ENCODE data around the gene RTP5. TPM values are rescaled to one million over a fixed set of nuclear protein-coding genes. Genes with fewer than 3 reads are reported as not detected.

Gene RTP5
- total RNA-seq, 1 experiment from 2014 or later: not detected

GRCh38 chr2:241863536-241863954 lies 6.0 kb upstream of the RTP5 start:
- Histone ChIP-seq H2AFZ (ENCODE audit: low read depth, low read length, poor library complexity, severe bottlenecking) (no peak overlapping the region), H3K36me3 (ENCODE audit: control insufficient read depth in 1 of 2, insufficient read depth in 2 of 2, low read length in 2 of 2) (no peaks in the 10 kb centered on the region), H3K9me2 (ENCODE audit: insufficient read depth) (no peaks in the 10 kb centered on the region), H3K27me3 (ENCODE audit: insufficient read depth, low read length) (no peaks in the 10 kb centered on the region), H3K27ac (ENCODE audit: low read depth, low read length) (no peak overlapping the region), H3K4me2 (ENCODE audit: low read length) (no peak overlapping the region), H3K79me2 (ENCODE audit: insufficient read depth, low read length) (no peaks in the 10 kb centered on the region), H3K9ac (ENCODE audit: low read length) (no peak overlapping the region), H4K20me1 (ENCODE audit: insufficient read depth) (no peaks in the 10 kb centered on the region), H3K9me3 (ENCODE audit: control insufficient read depth in 1 of 2, insufficient read depth in 1 of 2, low read depth in 1 of 2, low read length in 2 of 2) (peaks cover 0 to 9% of the 10 kb centered on the region in 2 experiments; a peak in 1 of 4 replicates), H3K4me3 (replicated peaks in 1 of 2; ENCODE audit: low read depth in 1 of 2, low read length in 2 of 2) (no peak overlapping the region), H3K4me1 (ENCODE audit: control insufficient read depth in 1 of 2, insufficient read depth in 2 of 2, low read length in 2 of 2) (no peaks in the 10 kb centered on the region; a peak in 1 of 4 replicates)
- CTCF ChIA-PET: no interaction called here
- RAD21 ChIA-PET (ENCODE audit: low non-redundant PET in 1 of 2, low total read pairs in 2 of 2, uncharacterized antibody in 2 of 2, unreplicated experiment in 2 of 2): no interaction called here
- no peak for DNase-seq (ENCODE audit: low read depth, low spot score)
- ATAC-seq: no peak
- POLR2A ChIA-PET: no interaction called here
- BruUV-seq (replicated peaks): no TSS peak
- TF ChIP-seq JUND (IDR thresholded peaks at IDR 0.05) (no peak), CBX3 (IDR thresholded peaks at IDR 0.05; ENCODE audit: low read depth) (no peak), SP1 (IDR thresholded peaks at IDR 0.05; ENCODE audit: low read depth) (no peak), ELF1 (IDR thresholded peaks at IDR 0.05; ENCODE audit: borderline replicate concordance, low read depth) (no peak), RAD21 (IDR thresholded peaks at IDR 0.05; ENCODE audit: low read depth) (no peak)
- intact Hi-C loops (cut with micrococcal nuclease): no loop called here

- no peaks in the 10 kb centered on the region for H4K20me1 ChIP-seq (ENCODE audit: insufficient read depth)
- BruUV-seq (replicated peaks): no TSS peak
- intact Hi-C loops (cut with micrococcal nuclease): no loop called here
- DNase-seq (ENCODE audit: low read depth, low spot score): no peak
- POLR2A ChIA-PET: no interaction called here
- H3K9me2 ChIP-seq (ENCODE audit: insufficient read depth): no peaks in the 10 kb centered on the region
- no peak for ATAC-seq
- no peak overlapping the region for H2AFZ ChIP-seq (ENCODE audit: low read depth, low read length, poor library complexity, severe bottlenecking)
- no peak overlapping the region for H3K4me3 ChIP-seq (replicated peaks in 1 of 2; ENCODE audit: low read depth in 1 of 2, low read length in 2 of 2)
- RAD21 ChIA-PET (ENCODE audit: low non-redundant PET in 1 of 2, low total read pairs in 2 of 2, uncharacterized antibody in 2 of 2, unreplicated experiment in 2 of 2): no interaction called here
- TF ChIP-seq ATF3 (IDR thresholded peaks at IDR 0.05) (no peak), YY1 (IDR thresholded peaks at IDR 0.05; ENCODE audit: extremely low read depth, insufficient replicate concordance, low read depth, low read length) (no peak), ELF1 (IDR thresholded peaks at IDR 0.05; ENCODE audit: borderline replicate concordance, low read depth) (no peak), MAX (IDR thresholded peaks at IDR 0.05) (no peak), POLR2AphosphoS5 (IDR thresholded peaks at IDR 0.05; ENCODE audit: low read depth, low read length) (no peak), EGR1 (IDR thresholded peaks at IDR 0.05; ENCODE audit: low read depth) (no peak), SRF (IDR thresholded peaks at IDR 0.05; ENCODE audit: low read depth) (no peak), FOSL1 (IDR thresholded peaks at IDR 0.05; ENCODE audit: low read depth) (no peak), EZH2 (IDR thresholded peaks at IDR 0.05) (no peak), POLR2A (IDR thresholded peaks at IDR 0.05; ENCODE audit: borderline replicate concordance, extremely low read depth, insufficient read depth, insufficient read length) (no peak), ZFX (IDR thresholded peaks at IDR 0.05) (no peak), ZBTB33 (IDR thresholded peaks at IDR 0.05; ENCODE audit: extremely low read depth, insufficient replicate concordance, low read length) (no peak), ZNF274 (IDR thresholded peaks at IDR 0.05; ENCODE audit: low read depth, low read length) (no peak), JUND (IDR thresholded peaks at IDR 0.05) (no peak), EZH2phosphoT487 (IDR thresholded peaks at IDR 0.05; ENCODE audit: borderline replicate concordance) (no peak), SIN3A (IDR thresholded peaks at IDR 0.05; ENCODE audit: low read depth) (no peak), RAD21 (IDR thresholded peaks at IDR 0.05; ENCODE audit: low read depth) (no peak), TCF7L2 (IDR thresholded peaks at IDR 0.05; ENCODE audit: borderline replicate concordance, extremely low read depth, insufficient read depth, insufficient read length) (no peak), CEBPB (IDR thresholded peaks at IDR 0.05; ENCODE audit: low read depth) (no peak)
- no peaks in the 10 kb centered on the region for H3K27me3 ChIP-seq (ENCODE audit: insufficient read depth, low read length)
- no peaks in the 10 kb centered on the region for H3K79me2 ChIP-seq (ENCODE audit: insufficient read depth, low read length)
- no peak overlapping the region for H3K4me2 ChIP-seq (ENCODE audit: low read length)
- no peak overlapping the region for H3K27ac ChIP-seq (ENCODE audit: low read depth, low read length)
- no peaks in the 10 kb centered on the region for H3K36me3 ChIP-seq (ENCODE audit: control insufficient read depth in 1 of 2, insufficient read depth in 2 of 2, low read length in 2 of 2)
- no peaks in the 10 kb centered on the region for H3K4me1 ChIP-seq (ENCODE audit: control insufficient read depth in 1 of 2, insufficient read depth in 2 of 2, low read length in 2 of 2)
- no peak overlapping the region for H3K9ac ChIP-seq (ENCODE audit: low read length)
- CTCF ChIA-PET: no interaction called here
- peaks cover 0 to 9% of the 10 kb centered on the region in 2 experiments; a peak in 1 of 4 replicates for H3K9me3 ChIP-seq (ENCODE audit: control insufficient read depth in 1 of 2, insufficient read depth in 1 of 2, low read depth in 1 of 2, low read length in 2 of 2)
These were observed 5.2 kb upstream of the RTP5 start for GRCh38 chr2:241864168-241864849.

Data from HCT116 (cell line).